K562 (cell line): ENCODE results near the gene KIAA0040. TPM values are rescaled to one million over a fixed set of nuclear protein-coding genes. Genes with fewer than 3 reads are reported as not detected.

Experiments
- ATF1 ChIP-seq, 2 experiments: fragments of 450-650 bp in 1 of 2; IDR thresholded peaks; 2 replicates each; pipeline ENCODE4 v1.6.1; 2016; ENCODE audit warnings: missing compliant biosample characterization in 1 of 2, missing genetic modification characterization in 1 of 2
- CTCF ChIP-seq, 3 experiments: IDR thresholded peaks in 2 of 3; conservative IDR thresholded peaks in 1 of 3; 2 replicates each; pipeline ENCODE4 v1.5.1; 2011 to 2012; ENCODE audit warnings: low read length in 3 of 3, mild to moderate bottlenecking in 3 of 3, control low read depth in 2 of 3, improper control_type of control experiment in 1 of 3, inconsistent platforms in 1 of 3, low read depth in 1 of 3, mixed read lengths in 1 of 3, moderate library complexity in 1 of 3; ENCODE audit not compliant: insufficient read depth in 2 of 3
- ETV1 ChIP-seq: fragments of 450-650 bp; conservative IDR thresholded peaks from 2 replicates; pipeline ENCODE4 v1.6.1; 2016; ENCODE audit warnings: missing genetic modification characterization, control low read depth, low read depth, missing compliant biosample characterization
- KLF10 ChIP-seq: fragments of 250-450 bp; sonication (Bioruptor Pico); IDR thresholded peaks from 2 replicates; pipeline ENCODE4 v1.6.1; 2021; ENCODE audit warnings: matching md5 sums
- KLF13 ChIP-seq: fragments of 450-650 bp; IDR thresholded peaks from 2 replicates; pipeline ENCODE4 v1.6.1; 2016; ENCODE audit warnings: missing genetic modification characterization, low read depth, mild to moderate bottlenecking, missing compliant biosample characterization, moderate library complexity, borderline replicate concordance
- RAD21 ChIP-seq, 2 experiments: fragments of 250-450 bp in 1 of 2; fragments of 450-650 bp in 1 of 2; sonication (Bioruptor Pico) in 1 of 2; formaldehyde crosslinking in 1 of 2; IDR thresholded peaks in 1 of 2; conservative IDR thresholded peaks in 1 of 2; 2 replicates each; pipeline versions ENCODE4 v1.4.0 to v1.8.0; 2020 to 2022; ENCODE audit warnings: mild to moderate bottlenecking in 2 of 2, moderate library complexity in 1 of 2
- SMC3 ChIP-seq: conservative IDR thresholded peaks from 2 replicates; pipeline ENCODE4 v1.6.1; 2011; ENCODE audit warnings: low read depth, low read length, improper control_type of control experiment; ENCODE audit not compliant: insufficient read depth
- SPI1 ChIP-seq: IDR thresholded peaks from 2 replicates; pipeline ENCODE4 v1.6.1; 2011; ENCODE audit warnings: low read depth, low read length, control low read depth, borderline replicate concordance
- TFAP4 ChIP-seq: sonication (generic); formaldehyde crosslinking; IDR thresholded peaks from 2 replicates; pipeline ENCODE4 v1.8.0; 2022; ENCODE audit warnings: missing genetic modification reagents, mild to moderate bottlenecking, moderate library complexity, borderline replicate concordance
- VEZF1 ChIP-seq: fragments of 200-800 bp; sonication (Bioruptor generic); IDR thresholded peaks from 2 replicates; pipeline ENCODE4 v1.6.1; 2017; ENCODE audit warnings: missing genetic modification characterization, missing compliant biosample characterization
- XRCC5 ChIP-seq: fragments of 200-400 bp; formaldehyde crosslinking; IDR thresholded peaks from 2 replicates; pipeline ENCODE4 v1.6.1; 2017; ENCODE audit warnings: low read depth, mild to moderate bottlenecking, low read length
- ZBTB7A ChIP-seq: IDR thresholded peaks from 2 replicates; pipeline ENCODE4 v1.6.1; 2011; ENCODE audit warnings: low read depth, mild to moderate bottlenecking, low read length, moderate library complexity, borderline replicate concordance; ENCODE audit not compliant: control insufficient read depth
- ZNF217 ChIP-seq: sonication (generic); formaldehyde crosslinking; IDR thresholded peaks from 2 replicates; pipeline ENCODE4 v1.8.0; 2022; ENCODE audit warnings: mild to moderate bottlenecking, missing genetic modification reagents
- ZNF445 ChIP-seq: fragments of 250-450 bp; sonication (Bioruptor Pico); IDR thresholded peaks from 2 replicates; pipeline ENCODE4 v1.4.0; 2020; ENCODE audit warnings: low read depth, mild to moderate bottlenecking, moderate library complexity
- polyA plus RNA-seq, 8 experiments: library from polyadenylated mRNA; depleted of rRNA in 4 of 8; stranded (reverse) in 5 of 8; unstranded in 3 of 8; fragments of >200 nt; fragmentation: Nextera tagmentation in 2 of 8; fragmentation: Illumina TruSeq in 1 of 8; extraction: Ambion mirVana in 2 of 8; extraction: Trizol in 1 of 8; gene quantifications; 2 replicates each; pipeline versions ENCODE4 v1.2.1 to v1.2.3, GENCODE V29; 2011 to 2014; ENCODE audit warnings: inconsistent platforms in 1 of 8, missing spikeins in 1 of 8
- total RNA-seq, 7 experiments: library from RNA; depleted of rRNA in 6 of 7; stranded (reverse); fragments of >200 nt in 6 of 7; fragmentation: Illumina TruSeq in 2 of 7; extraction: Trizol in 2 of 7; gene quantifications; 2 replicates each; pipeline versions ENCODE4 v1.2.1 to v1.2.3, GENCODE V29; 2011 to 2021; ENCODE audit warnings: low replicate concordance in 1 of 7

KIAA0040 gene
- total and polyA plus RNA-seq, 9 of the 15 experiments (the other 6 are each of a cell fraction or from before 2014, with no cell fraction given): 3.4 to 13.6 (median 7.1) TPM

- peak; percentile 88 to 95 (median 89) for TF ChIP-seq CTCF (IDR thresholded peaks at IDR 0.05 in 2 of 3, conservative IDR thresholded peaks at IDR 0.05 in 1 of 3; ENCODE audit: insufficient read depth in 2 of 3, low read depth in 1 of 3, low read length in 3 of 3)
- TF ChIP-seq TFAP4 (CRISPR knock-in tag): 0 out of 2 replicates have a peak, but pooled peaks have one; percentile 31
- peak; percentile 69 for TF ChIP-seq VEZF1 (CRISPR knock-in tag)
- TF ChIP-seq KLF13 (tag): no peak
- TF ChIP-seq RAD21 (CRISPR knock-in tag; conservative IDR thresholded peaks at IDR 0.05 in 1 of 2, IDR thresholded peaks at IDR 0.05 in 1 of 2): peak; percentile 46 to 61
- no peak for TF ChIP-seq ZNF445 (CRISPR knock-in tag)
- TF ChIP-seq KLF10 (CRISPR knock-in tag): no peak
- peak; percentile 73 for TF ChIP-seq SMC3
- peak; percentile 89 for TF ChIP-seq XRCC5
- TF ChIP-seq SPI1: no peak
- TF ChIP-seq ATF1 (CRISPR knock-in tag; IDR thresholded peaks at IDR 0.05): no peak
- no peak for TF ChIP-seq ATF1 (tag; IDR thresholded peaks at IDR 0.05)
- TF ChIP-seq ZBTB7A: 0 out of 2 replicates have a peak, but pooled peaks have one; percentile 37
- no peak for TF ChIP-seq ZNF217 (CRISPR knock-in tag)
- TF ChIP-seq ETV1 (tag): peak; percentile 67
These were observed 45.9 kb downstream of the KIAA0040 start (continued) for GRCh38 chr1:175146529-175147213.
